HEK293 (cell line): ENCODE results near the gene CD79A.

ENCODE experiments used
- KLF7 ChIP-seq: fragments of 450-650 bp; formaldehyde crosslinking; IDR thresholded peaks from 2 replicates; pipeline ENCODE4 v1.5.1; 2016; ENCODE audit warnings: missing biosample characterization, missing genetic modification characterization, borderline replicate concordance
- MZF1 ChIP-seq: fragments of 450-650 bp; formaldehyde crosslinking; IDR thresholded peaks from 2 replicates; pipeline ENCODE4 v1.5.1; 2017; ENCODE audit warnings: missing biosample characterization, missing genetic modification characterization, borderline replicate concordance
- YY1 ChIP-seq: fragments of 450-650 bp; formaldehyde crosslinking; IDR thresholded peaks from 2 replicates; pipeline ENCODE4 v1.5.1; 2018; ENCODE audit warnings: missing biosample characterization, missing genetic modification characterization
- ZBTB1 ChIP-seq: fragments of 450-650 bp; formaldehyde crosslinking; IDR thresholded peaks from 2 replicates; pipeline ENCODE4 v1.5.1; 2016; ENCODE audit warnings: missing biosample characterization, missing genetic modification characterization
- ZNF10 ChIP-seq: fragments of 450-650 bp; formaldehyde crosslinking; IDR thresholded peaks from 2 replicates; pipeline ENCODE4 v1.5.1; 2017; ENCODE audit warnings: missing biosample characterization, missing genetic modification characterization
- ZNF302 ChIP-seq: fragments of 450-650 bp; formaldehyde crosslinking; IDR thresholded peaks from 2 replicates; pipeline ENCODE4 v1.5.1; 2016; ENCODE audit warnings: missing biosample characterization, missing genetic modification characterization, low read depth
- ZNF529 ChIP-seq: fragments of 450-650 bp; formaldehyde crosslinking; IDR thresholded peaks from 2 replicates; pipeline ENCODE4 v1.5.1; 2017; ENCODE audit warnings: missing genetic modification characterization, missing biosample characterization; ENCODE audit not compliant: insufficient replicate concordance
- ZNF830 ChIP-seq: fragments of 450-650 bp; IDR thresholded peaks from 2 replicates; pipeline ENCODE4 v1.5.0; 2018; ENCODE audit warnings: missing biosample characterization, missing genetic modification characterization, low read depth, mild to moderate bottlenecking, moderate library complexity
- TF ChIP-seq, protein P1 (sequence below): fragments of 450-650 bp; formaldehyde crosslinking; IDR thresholded peaks from 2 replicates; pipeline ENCODE4 v1.5.1; 2016; ENCODE audit warnings: missing biosample characterization, missing genetic modification characterization
- TF ChIP-seq, protein P2 (sequence below): fragments of 450-650 bp; formaldehyde crosslinking; conservative IDR thresholded peaks from 2 replicates; pipeline ENCODE4 v1.5.1; 2016; ENCODE audit warnings: low read depth, missing biosample characterization, missing genetic modification characterization
- TF ChIP-seq, protein P3 (sequence below): fragments of 450-650 bp; formaldehyde crosslinking; IDR thresholded peaks from 2 replicates; pipeline ENCODE4 v1.5.1; 2016; ENCODE audit warnings: missing biosample characterization, missing genetic modification characterization

DNA sequence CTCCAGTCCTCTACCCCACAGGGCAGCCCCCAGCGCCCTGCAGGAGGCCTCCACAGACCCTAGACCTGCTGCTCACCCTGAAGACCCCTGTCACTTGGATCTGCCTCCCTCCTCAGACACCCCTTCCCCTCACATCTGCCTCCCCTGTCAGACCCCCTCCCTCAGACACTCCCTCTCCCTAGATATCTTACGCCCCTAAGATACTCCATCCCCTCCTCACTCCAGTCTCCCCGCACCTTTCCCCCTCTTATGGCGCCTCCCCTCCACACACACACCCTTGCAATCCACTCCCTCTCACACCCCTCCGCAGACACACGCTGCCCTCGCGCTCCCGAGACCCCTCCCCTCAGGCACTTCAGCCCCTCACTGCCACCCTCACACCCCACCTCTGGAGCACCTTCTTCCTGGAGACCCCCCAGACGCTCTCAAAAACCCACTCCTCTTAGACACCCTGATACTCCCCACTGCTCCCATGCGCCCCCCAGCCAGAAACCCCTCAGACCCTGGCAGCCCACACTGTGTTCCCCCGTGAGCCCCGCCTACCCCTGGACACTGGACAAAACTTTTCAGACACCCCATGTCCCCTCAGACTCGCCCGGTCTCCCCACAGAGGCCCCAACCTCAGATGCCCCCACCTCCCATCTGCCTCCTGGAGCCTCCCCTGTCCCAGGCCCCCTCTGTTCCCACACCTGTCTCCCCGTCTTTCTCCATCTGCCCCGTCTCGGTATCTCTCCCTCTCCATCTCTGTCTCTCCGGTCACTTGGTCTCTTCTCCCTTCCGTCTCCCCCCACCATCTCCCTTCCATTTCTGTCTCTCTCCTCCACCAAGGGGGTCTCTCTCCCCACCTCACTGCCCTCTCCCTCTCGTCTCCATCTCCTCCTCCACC, 36.7 kb downstream of the CD79A start:
- TF ChIP-seq, protein P1, sequence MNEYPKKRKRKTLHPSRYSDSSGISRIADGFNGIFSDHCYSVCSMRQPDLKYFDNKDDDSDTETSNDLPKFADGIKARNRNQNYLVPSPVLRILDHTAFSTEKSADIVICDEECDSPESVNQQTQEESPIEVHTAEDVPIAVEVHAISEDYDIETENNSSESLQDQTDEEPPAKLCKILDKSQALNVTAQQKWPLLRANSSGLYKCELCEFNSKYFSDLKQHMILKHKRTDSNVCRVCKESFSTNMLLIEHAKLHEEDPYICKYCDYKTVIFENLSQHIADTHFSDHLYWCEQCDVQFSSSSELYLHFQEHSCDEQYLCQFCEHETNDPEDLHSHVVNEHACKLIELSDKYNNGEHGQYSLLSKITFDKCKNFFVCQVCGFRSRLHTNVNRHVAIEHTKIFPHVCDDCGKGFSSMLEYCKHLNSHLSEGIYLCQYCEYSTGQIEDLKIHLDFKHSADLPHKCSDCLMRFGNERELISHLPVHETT (tag by site-specific recombination): no peak
- TF ChIP-seq, protein P2, sequence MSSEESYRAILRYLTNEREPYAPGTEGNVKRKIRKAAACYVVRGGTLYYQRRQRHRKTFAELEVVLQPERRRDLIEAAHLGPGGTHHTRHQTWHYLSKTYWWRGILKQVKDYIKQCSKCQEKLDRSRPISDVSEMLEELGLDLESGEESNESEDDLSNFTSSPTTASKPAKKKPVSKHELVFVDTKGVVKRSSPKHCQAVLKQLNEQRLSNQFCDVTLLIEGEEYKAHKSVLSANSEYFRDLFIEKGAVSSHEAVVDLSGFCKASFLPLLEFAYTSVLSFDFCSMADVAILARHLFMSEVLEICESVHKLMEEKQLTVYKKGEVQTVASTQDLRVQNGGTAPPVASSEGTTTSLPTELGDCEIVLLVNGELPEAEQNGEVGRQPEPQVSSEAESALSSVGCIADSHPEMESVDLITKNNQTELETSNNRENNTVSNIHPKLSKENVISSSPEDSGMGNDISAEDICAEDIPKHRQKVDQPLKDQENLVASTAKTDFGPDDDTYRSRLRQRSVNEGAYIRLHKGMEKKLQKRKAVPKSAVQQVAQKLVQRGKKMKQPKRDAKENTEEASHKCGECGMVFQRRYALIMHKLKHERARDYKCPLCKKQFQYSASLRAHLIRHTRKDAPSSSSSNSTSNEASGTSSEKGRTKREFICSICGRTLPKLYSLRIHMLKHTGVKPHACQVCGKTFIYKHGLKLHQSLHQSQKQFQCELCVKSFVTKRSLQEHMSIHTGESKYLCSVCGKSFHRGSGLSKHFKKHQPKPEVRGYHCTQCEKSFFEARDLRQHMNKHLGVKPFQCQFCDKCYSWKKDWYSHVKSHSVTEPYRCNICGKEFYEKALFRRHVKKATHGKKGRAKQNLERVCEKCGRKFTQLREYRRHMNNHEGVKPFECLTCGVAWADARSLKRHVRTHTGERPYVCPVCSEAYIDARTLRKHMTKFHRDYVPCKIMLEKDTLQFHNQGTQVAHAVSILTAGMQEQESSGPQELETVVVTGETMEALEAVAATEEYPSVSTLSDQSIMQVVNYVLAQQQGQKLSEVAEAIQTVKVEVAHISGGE (tag by site-specific recombination): no peak
- no peak for TF ChIP-seq KLF7 (tag by site-specific recombination)
- no peak for TF ChIP-seq MZF1 (tag by site-specific recombination)
- TF ChIP-seq, protein P3, sequence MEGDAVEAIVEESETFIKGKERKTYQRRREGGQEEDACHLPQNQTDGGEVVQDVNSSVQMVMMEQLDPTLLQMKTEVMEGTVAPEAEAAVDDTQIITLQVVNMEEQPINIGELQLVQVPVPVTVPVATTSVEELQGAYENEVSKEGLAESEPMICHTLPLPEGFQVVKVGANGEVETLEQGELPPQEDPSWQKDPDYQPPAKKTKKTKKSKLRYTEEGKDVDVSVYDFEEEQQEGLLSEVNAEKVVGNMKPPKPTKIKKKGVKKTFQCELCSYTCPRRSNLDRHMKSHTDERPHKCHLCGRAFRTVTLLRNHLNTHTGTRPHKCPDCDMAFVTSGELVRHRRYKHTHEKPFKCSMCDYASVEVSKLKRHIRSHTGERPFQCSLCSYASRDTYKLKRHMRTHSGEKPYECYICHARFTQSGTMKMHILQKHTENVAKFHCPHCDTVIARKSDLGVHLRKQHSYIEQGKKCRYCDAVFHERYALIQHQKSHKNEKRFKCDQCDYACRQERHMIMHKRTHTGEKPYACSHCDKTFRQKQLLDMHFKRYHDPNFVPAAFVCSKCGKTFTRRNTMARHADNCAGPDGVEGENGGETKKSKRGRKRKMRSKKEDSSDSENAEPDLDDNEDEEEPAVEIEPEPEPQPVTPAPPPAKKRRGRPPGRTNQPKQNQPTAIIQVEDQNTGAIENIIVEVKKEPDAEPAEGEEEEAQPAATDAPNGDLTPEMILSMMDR (tag by site-specific recombination): no peak
- no peak for TF ChIP-seq ZBTB1 (tag by site-specific recombination)
- no peak for TF ChIP-seq ZNF10 (tag by site-specific recombination)
- TF ChIP-seq ZNF830 (tag by site-specific recombination): no peak
- TF ChIP-seq ZNF302: no peak
- no peak for TF ChIP-seq YY1 (tag by site-specific recombination)
- TF ChIP-seq ZNF529: no peak
